Measurements from ENCODE around the gene CDC25B.

DNA sequence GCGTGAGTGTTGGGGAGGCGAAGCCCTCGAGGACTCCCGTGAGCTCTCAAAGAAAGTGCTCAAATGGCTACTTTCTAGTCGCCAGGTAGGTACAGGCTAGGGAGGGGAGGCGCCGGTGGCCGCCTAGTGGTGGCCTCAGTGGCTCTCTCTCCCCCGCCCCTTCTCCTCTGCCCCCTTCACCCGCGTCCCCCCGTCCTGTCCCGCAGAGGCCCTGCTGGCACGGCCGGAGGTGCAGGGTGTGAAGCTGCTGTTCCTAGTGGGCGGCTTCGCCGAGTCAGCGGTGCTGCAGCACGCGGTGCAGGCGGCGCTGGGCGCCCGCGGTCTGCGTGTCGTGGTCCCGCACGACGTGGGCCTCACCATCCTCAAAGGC, 44.8 kb upstream of the CDC25B start:
- TF ChIP-seq, protein P1, sequence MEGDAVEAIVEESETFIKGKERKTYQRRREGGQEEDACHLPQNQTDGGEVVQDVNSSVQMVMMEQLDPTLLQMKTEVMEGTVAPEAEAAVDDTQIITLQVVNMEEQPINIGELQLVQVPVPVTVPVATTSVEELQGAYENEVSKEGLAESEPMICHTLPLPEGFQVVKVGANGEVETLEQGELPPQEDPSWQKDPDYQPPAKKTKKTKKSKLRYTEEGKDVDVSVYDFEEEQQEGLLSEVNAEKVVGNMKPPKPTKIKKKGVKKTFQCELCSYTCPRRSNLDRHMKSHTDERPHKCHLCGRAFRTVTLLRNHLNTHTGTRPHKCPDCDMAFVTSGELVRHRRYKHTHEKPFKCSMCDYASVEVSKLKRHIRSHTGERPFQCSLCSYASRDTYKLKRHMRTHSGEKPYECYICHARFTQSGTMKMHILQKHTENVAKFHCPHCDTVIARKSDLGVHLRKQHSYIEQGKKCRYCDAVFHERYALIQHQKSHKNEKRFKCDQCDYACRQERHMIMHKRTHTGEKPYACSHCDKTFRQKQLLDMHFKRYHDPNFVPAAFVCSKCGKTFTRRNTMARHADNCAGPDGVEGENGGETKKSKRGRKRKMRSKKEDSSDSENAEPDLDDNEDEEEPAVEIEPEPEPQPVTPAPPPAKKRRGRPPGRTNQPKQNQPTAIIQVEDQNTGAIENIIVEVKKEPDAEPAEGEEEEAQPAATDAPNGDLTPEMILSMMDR (IDR thresholded peaks at IDR 0.05; ENCODE audit: low read depth, low read length, missing input control): no peak
- TF ChIP-seq, protein P2, sequence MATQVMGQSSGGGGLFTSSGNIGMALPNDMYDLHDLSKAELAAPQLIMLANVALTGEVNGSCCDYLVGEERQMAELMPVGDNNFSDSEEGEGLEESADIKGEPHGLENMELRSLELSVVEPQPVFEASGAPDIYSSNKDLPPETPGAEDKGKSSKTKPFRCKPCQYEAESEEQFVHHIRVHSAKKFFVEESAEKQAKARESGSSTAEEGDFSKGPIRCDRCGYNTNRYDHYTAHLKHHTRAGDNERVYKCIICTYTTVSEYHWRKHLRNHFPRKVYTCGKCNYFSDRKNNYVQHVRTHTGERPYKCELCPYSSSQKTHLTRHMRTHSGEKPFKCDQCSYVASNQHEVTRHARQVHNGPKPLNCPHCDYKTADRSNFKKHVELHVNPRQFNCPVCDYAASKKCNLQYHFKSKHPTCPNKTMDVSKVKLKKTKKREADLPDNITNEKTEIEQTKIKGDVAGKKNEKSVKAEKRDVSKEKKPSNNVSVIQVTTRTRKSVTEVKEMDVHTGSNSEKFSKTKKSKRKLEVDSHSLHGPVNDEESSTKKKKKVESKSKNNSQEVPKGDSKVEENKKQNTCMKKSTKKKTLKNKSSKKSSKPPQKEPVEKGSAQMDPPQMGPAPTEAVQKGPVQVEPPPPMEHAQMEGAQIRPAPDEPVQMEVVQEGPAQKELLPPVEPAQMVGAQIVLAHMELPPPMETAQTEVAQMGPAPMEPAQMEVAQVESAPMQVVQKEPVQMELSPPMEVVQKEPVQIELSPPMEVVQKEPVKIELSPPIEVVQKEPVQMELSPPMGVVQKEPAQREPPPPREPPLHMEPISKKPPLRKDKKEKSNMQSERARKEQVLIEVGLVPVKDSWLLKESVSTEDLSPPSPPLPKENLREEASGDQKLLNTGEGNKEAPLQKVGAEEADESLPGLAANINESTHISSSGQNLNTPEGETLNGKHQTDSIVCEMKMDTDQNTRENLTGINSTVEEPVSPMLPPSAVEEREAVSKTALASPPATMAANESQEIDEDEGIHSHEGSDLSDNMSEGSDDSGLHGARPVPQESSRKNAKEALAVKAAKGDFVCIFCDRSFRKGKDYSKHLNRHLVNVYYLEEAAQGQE (IDR thresholded peaks at IDR 0.05): no peak
